Stimulated activated CD8-positive, alpha-beta memory T cell treated with anti-CD3 and anti-CD28 coated beads, Interleukin-15, amount 100 ng/mL, for 4 hours (primary cell): Measurements from ENCODE around the gene ECSCR.

ENCODE experiments used
- DNase-seq, 2 donors: peaks; one replicate each; pipeline ENCODE4 v3.0.0-alpha.2; 2020; ENCODE audit warnings: low read depth in 2 of 2

The ECSCR gene

DNA sequence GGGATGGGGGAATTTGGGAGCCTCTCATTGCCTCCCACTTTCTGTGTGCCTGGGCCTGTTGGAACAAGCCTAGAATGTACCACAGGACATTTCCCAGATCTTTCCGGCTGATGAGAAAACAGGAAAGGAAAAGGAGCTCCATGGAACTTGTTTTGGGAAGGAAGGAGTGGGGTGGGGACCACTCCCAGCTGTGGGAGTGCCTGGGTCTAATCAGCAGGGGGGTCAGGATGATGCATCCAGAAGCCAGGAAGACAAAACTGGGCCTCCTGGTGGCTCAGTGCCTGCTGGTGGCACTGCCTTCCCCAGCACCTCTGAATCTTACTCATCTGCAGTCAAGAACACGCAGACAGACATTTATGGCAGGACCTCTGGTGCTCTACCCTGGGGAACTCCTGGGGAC, 11.0 kb upstream of the ECSCR start:
- no peak for DNase-seq

DNA sequence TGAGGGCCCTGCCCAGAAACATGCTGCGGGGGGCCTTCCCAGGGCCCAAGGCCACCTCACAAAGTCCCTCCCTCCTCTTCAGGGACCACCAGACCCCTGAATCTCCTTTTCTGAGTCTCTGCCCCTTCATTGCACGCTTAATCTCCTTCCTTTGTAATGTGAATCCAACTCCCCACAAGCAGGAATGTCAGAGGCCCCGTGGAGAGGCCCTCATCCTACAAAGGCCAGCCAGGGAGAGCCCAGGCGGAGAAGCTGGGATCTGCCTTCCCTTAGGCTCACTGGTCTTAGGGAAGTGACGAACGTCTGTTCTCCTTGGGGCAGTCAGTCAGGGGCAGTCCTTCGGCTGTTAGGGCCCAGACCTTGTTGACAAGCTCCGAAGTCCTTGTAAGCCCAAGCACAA, 10.6 kb upstream of the ECSCR start:
- DNase-seq, result no peak

DNA sequence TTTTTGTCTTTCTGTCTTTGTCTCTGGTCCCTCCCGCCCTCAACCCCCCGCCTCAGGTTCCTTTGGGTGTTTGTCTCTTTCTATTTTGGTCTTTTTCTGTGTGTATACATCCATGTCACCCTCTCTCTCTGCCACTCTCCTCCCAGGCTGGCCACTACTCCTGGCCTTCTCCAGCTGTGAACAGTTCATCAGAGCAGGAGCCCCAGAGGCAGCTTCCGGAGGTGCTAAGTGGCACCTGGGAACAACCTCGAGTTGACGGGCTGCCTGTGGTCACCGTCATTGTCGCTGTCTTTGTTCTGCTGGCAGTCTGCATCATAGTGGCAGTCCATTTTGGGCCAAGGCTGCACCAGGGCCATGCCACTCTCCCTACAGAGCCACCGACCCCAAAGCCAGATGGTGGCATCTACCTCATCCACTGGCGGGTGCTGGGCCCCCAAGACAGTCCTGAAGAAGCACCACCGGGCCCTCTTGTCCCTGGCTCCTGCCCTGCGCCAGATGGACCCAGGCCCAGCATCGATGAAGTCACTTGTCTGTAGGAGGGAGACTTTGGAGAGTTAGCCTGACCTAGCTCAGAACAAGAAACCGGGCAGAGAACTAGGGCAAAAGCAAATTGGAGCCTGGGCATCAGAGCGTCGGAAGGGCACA, 10.0 kb upstream of the ECSCR start:
- DNase-seq, result no peak

DNA sequence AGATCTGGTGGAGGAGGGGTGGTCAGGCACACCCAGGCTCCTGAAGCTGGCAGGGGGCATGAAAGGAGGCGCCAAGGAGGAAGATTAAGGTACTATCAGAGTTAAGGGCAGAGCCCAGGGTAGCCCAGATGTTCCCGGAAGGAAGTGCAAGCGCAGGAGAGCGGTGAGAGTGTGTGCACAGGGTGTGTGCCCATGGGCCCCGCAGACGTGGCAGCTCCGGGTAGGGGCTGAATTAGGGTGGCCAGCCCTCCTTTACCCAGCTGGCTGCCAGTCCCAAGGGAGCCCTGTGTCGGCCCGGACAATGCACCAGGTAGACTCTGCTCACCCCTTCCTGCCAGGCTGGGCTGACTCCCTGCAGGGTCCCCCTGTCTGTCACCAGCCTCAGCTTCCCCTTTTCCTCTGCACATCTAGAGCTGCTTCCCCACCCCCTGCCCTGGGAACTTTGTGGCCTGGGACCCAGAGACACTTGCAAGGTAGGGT, 8.3 kb upstream of the ECSCR start, which contains the start of gene SMIM33:
TSS of gene SMIM33 (plus strand) at position 184 of the 480 bp plus-strand sequence. CDS start at position 302, 118 bp downstream.
- no peak for DNase-seq

DNA sequence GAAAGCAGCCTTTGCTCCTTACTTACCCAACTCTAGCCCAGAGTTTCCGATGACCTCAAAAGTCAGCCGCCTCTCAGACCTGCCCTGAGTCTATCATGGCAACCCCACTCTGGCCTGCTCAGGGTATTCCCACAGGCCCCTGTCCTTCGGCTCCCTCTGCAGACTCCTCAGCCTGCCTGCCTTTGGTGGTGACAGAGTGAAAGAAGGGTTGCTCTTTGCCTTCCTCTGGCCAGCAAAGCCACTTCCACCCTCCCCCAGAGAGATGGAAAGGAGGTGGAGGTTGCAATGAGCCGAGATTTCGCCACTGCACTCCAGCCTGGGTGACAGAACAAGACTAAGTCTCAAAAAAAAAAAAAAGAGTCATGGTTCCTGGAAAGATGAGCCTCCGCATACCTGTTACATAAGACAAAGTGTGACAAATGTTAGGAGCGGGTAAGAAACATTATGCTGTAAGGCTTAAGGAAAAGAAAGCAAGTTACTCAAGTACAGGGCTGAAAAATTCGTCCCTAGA, 5.9 kb upstream of the ECSCR start:
- DNase-seq, result no peak

GRCh38 chr5:139461698-139462097, 845 bp downstream of the ECSCR start:
- DNase-seq, result no peak

- no peak for DNase-seq
Observed at GRCh38 chr5:139461176-139461575, 1.4 kb downstream of the ECSCR start.

GRCh38 chr5:139460455-139460854, 2.1 kb downstream of the ECSCR start:
- no peak for DNase-seq

GRCh38 chr5:139459451-139459934, 3.0 kb downstream of the ECSCR start:
- no peak for DNase-seq

GRCh38 chr5:139458580-139459407, 3.7 kb downstream of the ECSCR start:
- DNase-seq, result peak; percentile 49 to 74

GRCh38 chr5:139457653-139458306, 4.8 kb downstream of the ECSCR start:
- no peak for DNase-seq

GRCh38 chr5:139457241-139457640, 5.3 kb downstream of the ECSCR start:
- DNase-seq, result no peak

GRCh38 chr5:139456776-139457175, 5.8 kb downstream of the ECSCR start:
- no peak for DNase-seq

DNA sequence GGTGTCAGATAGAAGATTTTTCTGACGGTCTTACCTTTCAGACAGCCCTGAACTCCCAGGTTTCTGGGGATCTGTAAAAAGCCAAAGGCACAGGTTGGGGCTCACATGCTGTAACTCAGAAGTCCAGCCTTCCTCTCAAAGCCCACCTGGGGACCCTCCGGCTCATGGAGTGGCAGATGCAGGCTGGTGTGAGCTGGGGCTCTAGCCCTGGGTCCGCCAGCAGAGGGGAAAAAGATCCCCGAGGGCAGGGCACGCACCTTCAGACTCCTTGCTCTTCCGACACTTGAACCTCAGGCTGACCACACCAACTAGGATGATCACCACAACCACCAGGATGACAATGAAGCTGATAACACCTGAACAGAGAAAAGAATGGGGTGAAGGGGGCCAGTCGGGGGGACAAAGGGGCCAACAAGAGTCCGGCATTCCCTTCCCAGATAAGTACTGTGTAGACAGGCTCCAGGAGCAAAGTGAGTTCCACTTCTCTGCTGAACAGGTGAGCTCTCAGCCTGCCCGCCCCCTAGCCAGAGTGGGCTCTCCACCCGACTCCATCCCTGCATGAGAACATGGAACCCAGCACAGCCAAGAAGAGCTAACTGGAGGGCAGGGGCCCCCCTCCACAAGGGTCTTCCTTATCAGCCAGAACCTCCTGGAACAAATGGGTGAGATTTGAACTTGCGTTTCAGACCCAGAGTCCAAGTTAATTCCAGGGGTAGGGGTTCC, 7.8 kb downstream of the ECSCR start:
- no peak for DNase-seq

DNA sequence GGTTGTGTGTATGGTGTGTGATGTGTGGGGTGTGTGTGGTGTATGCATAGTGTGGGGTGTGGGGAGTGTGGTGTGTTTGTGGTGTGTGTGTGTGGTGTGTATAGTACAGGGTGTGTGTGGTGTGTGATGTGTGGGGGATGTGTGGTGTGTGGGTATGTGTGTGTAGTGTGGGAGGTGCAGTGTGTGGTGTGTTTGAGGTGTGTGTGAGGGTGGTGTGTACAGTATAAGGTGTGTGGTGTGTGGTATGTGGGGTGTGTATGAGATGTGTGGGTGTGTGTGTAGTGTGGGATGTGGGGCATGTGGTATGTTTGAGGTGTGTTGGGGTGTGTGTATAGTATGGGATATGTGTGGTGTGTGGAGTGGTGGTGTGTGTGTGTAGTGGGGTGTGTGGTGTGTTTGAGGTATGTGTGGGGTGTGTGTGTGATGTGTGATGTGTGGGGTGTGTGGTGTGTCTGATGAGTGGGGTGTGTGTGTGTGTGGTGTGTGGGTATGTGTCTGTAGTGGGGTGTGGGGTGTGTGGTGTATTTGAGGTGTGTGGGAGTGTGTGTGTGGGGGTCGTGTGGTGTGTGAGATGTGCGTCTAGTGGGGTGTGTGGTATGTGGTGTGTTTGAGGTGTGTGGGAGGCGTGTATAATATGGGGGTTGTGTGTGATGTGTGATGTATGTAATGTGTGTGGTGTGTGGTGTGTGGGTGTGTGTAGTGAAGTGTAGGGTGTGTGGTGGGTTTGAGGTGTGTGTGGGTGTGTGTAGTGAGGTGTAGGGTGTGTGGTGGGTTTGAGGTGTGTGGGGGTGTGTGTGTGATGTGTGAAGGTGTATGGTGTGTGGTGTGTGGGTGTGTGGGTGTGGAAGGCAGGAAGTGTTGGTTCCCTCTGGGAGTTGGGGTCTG, 8.6 kb downstream of the ECSCR start:
- peak in 1 of 2 donors; percentile 53 for DNase-seq

GRCh38 chr5:139451878-139452660, 10.5 kb downstream of the ECSCR start:
- no peak for DNase-seq

DNA sequence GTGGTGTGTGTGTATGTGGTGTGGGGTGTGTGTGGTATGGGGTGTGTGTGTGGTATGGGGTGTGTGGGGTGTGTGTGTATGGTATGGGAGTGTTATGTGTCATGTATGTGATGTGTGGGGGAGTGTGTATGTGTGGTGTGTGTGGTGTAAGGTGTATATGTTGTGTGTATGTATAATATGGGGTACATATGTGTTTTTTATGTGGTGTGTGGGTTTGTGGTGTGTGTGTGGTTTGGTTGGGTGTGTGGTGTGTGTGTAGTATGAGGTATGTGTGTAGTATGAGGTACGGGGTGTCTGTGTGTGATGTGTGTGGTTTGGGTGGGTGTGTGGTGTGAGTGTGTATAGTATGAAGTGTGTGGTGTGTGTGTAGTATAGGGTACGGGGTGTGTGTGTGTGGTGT, 11.4 kb downstream of the ECSCR start:
- no peak for DNase-seq

GRCh38 chr5:139446956-139447779, 15.4 kb downstream of the ECSCR start:
- no peak for DNase-seq
